ENCODE data around the gene TLR2.

TLR2 gene

DNA sequence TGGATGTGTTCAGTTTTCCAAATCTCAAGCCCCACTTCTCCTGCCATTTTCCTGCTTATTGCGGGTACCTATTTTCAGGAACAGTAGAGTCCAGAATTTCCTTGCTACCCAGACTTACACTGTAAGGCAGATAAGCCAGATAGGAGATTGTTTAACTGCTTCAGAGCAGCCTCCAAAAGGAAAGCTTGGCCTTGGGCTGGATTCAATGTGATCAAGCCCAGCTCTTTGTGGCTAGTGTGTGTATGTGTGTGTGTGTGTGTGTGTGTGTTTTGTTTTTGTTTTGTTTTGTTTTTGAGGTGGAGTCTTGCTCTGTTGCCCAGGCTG is 41.7 kb downstream of the TLR2 start:
- TF ChIP-seq, protein P1, sequence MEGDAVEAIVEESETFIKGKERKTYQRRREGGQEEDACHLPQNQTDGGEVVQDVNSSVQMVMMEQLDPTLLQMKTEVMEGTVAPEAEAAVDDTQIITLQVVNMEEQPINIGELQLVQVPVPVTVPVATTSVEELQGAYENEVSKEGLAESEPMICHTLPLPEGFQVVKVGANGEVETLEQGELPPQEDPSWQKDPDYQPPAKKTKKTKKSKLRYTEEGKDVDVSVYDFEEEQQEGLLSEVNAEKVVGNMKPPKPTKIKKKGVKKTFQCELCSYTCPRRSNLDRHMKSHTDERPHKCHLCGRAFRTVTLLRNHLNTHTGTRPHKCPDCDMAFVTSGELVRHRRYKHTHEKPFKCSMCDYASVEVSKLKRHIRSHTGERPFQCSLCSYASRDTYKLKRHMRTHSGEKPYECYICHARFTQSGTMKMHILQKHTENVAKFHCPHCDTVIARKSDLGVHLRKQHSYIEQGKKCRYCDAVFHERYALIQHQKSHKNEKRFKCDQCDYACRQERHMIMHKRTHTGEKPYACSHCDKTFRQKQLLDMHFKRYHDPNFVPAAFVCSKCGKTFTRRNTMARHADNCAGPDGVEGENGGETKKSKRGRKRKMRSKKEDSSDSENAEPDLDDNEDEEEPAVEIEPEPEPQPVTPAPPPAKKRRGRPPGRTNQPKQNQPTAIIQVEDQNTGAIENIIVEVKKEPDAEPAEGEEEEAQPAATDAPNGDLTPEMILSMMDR (IDR thresholded peaks at IDR 0.05; ENCODE audit: low read depth, low read length), result no peak
- H3K4me3 ChIP-seq (replicated peaks in 1 of 2; ENCODE audit: low read depth in 2 of 2, low read length in 2 of 2), result no peak overlapping the region
- no peak for DNase-seq (ENCODE audit: low read depth in 2 of 2)

DNA sequence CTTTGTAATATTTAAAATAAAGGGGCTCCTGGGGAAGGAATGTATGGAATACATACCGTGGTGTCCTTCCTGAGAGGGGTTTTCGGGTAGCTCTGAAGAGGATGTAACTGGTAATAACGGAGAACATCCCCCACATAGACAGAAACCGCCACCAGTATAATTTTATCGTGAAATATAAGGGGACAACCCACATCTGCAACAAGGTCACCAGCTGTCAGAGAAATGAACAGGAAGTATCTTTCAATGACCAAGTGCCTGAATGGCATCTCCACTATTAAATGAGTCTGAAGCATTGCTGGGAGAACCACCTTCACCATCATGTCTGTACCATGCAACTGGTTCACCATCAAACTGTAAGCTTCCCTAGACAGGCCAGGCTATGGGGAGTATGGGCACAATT is 44.1 kb downstream of the TLR2 start:
- no peak for DNase-seq (ENCODE audit: low read depth in 2 of 2)
- TF ChIP-seq, protein P1 (IDR thresholded peaks at IDR 0.05; ENCODE audit: low read depth, low read length), result no peak
- H3K4me3 ChIP-seq (replicated peaks in 1 of 2; ENCODE audit: low read depth in 2 of 2, low read length in 2 of 2), result no peak overlapping the region

DNA sequence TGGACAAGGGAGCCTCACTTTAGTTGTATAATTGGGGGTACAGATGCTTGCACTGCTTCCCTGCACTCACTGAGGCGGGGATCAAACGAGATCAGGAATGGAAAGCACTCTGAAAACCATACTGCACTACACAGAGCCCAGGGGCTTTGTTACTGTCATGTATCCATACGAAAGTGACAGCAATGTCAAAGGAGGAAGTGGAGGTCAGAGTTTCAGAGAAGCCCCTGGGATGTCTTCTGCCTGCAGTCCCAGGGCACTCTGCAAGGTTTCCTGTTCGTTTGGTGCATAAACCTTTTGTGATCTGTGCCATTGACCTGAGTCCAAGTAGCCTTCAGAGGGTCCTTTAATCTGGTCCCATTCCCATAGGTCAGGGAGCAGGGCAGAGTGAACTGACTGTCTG is 44.6 kb downstream of the TLR2 start:
- TF ChIP-seq, protein P1 (IDR thresholded peaks at IDR 0.05; ENCODE audit: low read depth, low read length), result no peak
- no peak for DNase-seq (ENCODE audit: low read depth in 2 of 2)
- H3K4me3 ChIP-seq (replicated peaks in 1 of 2; ENCODE audit: low read depth in 2 of 2, low read length in 2 of 2), result no peak overlapping the region

DNA sequence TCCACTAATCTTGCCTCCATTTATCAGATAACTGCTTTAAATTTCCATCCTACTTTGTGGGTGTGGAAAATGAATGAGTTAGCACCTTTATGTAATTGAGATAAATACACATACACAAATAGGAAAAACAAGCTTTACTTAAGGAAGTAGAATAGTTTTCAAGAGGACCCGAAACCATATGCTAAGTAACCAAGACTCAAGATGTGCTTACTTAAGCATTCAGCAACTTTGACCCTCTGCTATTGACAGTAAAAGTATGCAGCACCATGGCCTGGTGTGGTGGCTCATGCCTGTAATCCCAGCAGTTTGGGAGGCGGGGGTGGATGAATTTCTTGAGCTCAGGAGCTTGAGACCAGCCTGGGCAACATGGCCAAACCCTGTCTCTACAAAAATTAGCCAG is 45.8 kb downstream of the TLR2 start:
- TF ChIP-seq, protein P1 (IDR thresholded peaks at IDR 0.05; ENCODE audit: low read depth, low read length), result no peak
- no peak overlapping the region for H3K4me3 ChIP-seq (replicated peaks in 1 of 2; ENCODE audit: low read depth in 2 of 2, low read length in 2 of 2)
- DNase-seq (ENCODE audit: low read depth in 2 of 2), result no peak

DNA sequence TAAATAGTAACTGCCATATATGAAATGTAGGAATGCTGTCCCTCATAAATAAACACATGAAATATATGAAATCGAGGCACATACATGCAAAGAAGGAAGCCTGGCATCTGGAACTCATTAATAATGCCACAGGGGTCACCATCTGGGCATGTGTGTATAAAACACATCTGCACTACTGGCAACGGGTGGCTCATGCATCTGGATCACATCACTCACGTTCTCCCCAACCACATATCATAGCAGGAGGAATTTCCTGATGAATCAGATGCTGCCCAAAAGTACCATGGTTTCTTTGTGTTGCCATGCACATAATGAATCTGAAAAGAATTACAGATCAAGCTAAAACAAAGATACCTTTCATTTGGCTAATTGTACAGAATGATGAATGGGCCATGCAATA is 47.2 kb downstream of the TLR2 start:
- TF ChIP-seq, protein P1 (IDR thresholded peaks at IDR 0.05; ENCODE audit: low read depth, low read length), result no peak
- DNase-seq (ENCODE audit: low read depth in 2 of 2), result peak; percentile 81 to 86

DNA sequence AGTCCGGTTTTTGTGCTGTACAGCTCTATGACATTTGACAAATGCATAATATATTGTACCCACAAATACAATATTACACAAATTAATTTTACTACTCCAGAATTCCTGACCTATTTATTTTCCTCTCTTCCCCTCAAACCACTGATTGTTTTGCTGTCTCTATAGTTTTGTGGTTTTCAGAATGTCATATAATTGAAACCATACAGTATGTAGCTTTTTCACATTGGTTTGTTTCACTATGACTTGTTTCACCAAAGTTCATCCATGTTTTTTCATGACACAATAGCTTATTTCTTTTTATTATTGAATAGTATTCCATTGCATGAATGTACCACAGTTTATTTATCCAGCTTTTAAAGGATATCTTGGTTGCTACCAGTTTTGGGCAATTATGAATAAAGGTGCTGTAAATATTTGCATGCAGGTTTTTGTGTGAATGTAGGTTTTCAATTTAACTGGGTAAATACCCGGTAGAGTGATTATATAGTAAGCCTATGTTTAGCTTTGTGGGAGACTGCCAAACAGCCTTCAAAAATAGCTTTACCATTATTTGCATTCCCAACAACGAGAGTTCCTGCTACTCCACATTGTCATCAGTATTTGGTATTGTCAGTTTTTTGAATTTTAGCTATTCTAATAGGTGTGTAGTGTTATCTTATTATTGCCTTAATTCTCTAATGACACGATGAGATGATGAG is 49.8 kb downstream of the TLR2 start:
- DNase-seq (ENCODE audit: low read depth in 2 of 2), result no peak

More for the DNA sequence above, 47.2 kb downstream of the TLR2 start:
- no peak overlapping the region for H3K4me3 ChIP-seq (replicated peaks in 1 of 2; ENCODE audit: low read depth in 2 of 2, low read length in 2 of 2)

More for the DNA sequence above, 49.8 kb downstream of the TLR2 start:
- TF ChIP-seq, protein P1 (IDR thresholded peaks at IDR 0.05; ENCODE audit: low read depth, low read length), result no peak
- no peak overlapping the region for H3K4me3 ChIP-seq (replicated peaks in 1 of 2; ENCODE audit: low read depth in 2 of 2, low read length in 2 of 2)

Data from cardiac fibroblast (primary cell).